Type B pancreatic cell (in vitro differentiated cells): Measurements from ENCODE around the gene LIPG. TPM values are rescaled to one million over a fixed set of nuclear protein-coding genes. Genes with fewer than 3 reads are reported as not detected.

Experiments used
- DNase-seq: peaks from one replicate; pipeline ENCODE4 v3.0.0; 2021; ENCODE audit warnings: mixed read lengths; ENCODE audit not compliant: unreplicated experiment; ENCODE audit errors: extremely low spot score
- H3K27ac Mint-ChIP-seq: 2 replicates; pipeline ENCODE4 v1.8.0; 2021; ENCODE audit warnings: mild to moderate bottlenecking, mixed read lengths
- H3K27me3 Mint-ChIP-seq: 2 replicates; pipeline ENCODE4 v1.8.0; 2021; ENCODE audit warnings: mixed read lengths
- H3K36me3 Mint-ChIP-seq: 2 replicates; pipeline ENCODE4 v1.8.0; 2021; ENCODE audit warnings: mixed read lengths
- H3K4me1 Mint-ChIP-seq: one replicate; pipeline ENCODE4 v1.8.0; 2021; ENCODE audit warnings: mixed read lengths; ENCODE audit not compliant: unreplicated experiment
- H3K4me3 Mint-ChIP-seq: 2 replicates; pipeline ENCODE4 v1.8.0; 2021; ENCODE audit warnings: mild to moderate bottlenecking, mixed read lengths
- H3K9me3 Mint-ChIP-seq: 2 replicates; pipeline ENCODE4 v1.8.0; 2021; ENCODE audit warnings: mixed read lengths
- CTCF ChIP-seq: fragments of 200-600 bp; sonication (generic); conservative IDR thresholded peaks from 2 replicates; pipeline ENCODE4 v1.5.0; 2021; ENCODE audit warnings: antibody characterized with exemption, mild to moderate bottlenecking
- total RNA-seq: library from RNA; stranded (reverse); gene quantifications from 2 replicates; pipeline ENCODE4 v1.2.1, GENCODE V29; 2021; ENCODE audit warnings: low replicate concordance

The LIPG gene
- total RNA-seq, 1 donor from 2014 or later = 16.9 TPM

GRCh38 chr18:49617329-49617695, 55.5 kb downstream of the LIPG start:
- TF ChIP-seq CTCF = no peak
- no peaks in the 10 kb centered on the region for H3K9me3 Mint-ChIP-seq
- H3K27ac Mint-ChIP-seq = no peak overlapping the region
- no peak for DNase-seq
- H3K4me1 Mint-ChIP-seq = peaks cover 47% of the 10 kb centered on the region
- H3K27me3 Mint-ChIP-seq = peaks cover 11% of the 10 kb centered on the region
- H3K36me3 Mint-ChIP-seq = no peaks in the 10 kb centered on the region
- no peak overlapping the region for H3K4me3 Mint-ChIP-seq

- TF ChIP-seq CTCF = no peak
- no peak for DNase-seq
- Mint-ChIP-seq H3K9me3 (no peaks in the 10 kb centered on the region), H3K4me1 (peaks cover 47% of the 10 kb centered on the region), H3K27me3 (peaks cover 8% of the 10 kb centered on the region), H3K27ac (no peak overlapping the region), H3K36me3 (no peaks in the 10 kb centered on the region), H3K4me3 (no peak overlapping the region)
These were observed 56.0 kb downstream of the LIPG start for GRCh38 chr18:49617865-49618264.

GRCh38 chr18:49618742-49619681, 57.2 kb downstream of the LIPG start:
- Mint-ChIP-seq H3K4me1 (peaks cover 41% of the 10 kb centered on the region), H3K4me3 (peak overlapping the region; percentile 13), H3K27me3 (peaks cover 4% of the 10 kb centered on the region), H3K27ac (peak overlapping the region; percentile 74), H3K9me3 (no peaks in the 10 kb centered on the region), H3K36me3 (no peaks in the 10 kb centered on the region)
- DNase-seq = no peak
- no peak for TF ChIP-seq CTCF

GRCh38 chr18:49619801-49620200, 57.9 kb downstream of the LIPG start:
- DNase-seq = no peak
- Mint-ChIP-seq H3K36me3 (no peaks in the 10 kb centered on the region), H3K4me3 (peak overlapping the region; percentile 13), H3K27me3 (peaks cover 4% of the 10 kb centered on the region), H3K27ac (peak overlapping the region; percentile 74), H3K9me3 (no peaks in the 10 kb centered on the region), H3K4me1 (peaks cover 42% of the 10 kb centered on the region)
- TF ChIP-seq CTCF = no peak

- Mint-ChIP-seq H3K4me1 (peaks cover 44% of the 10 kb centered on the region), H3K4me3 (no peak overlapping the region), H3K27ac (peak overlapping the region; percentile 71), H3K27me3 (peaks cover 4% of the 10 kb centered on the region), H3K9me3 (no peaks in the 10 kb centered on the region), H3K36me3 (no peaks in the 10 kb centered on the region)
- no peak for TF ChIP-seq CTCF
- DNase-seq = no peak
These were observed 59.4 kb downstream of the LIPG start for GRCh38 chr18:49621301-49621700.
